Fibroblast of lung (primary cell): ENCODE measurements around the gene TMC1. TPM values are rescaled to one million over a fixed set of nuclear protein-coding genes. Genes with fewer than 3 reads are reported as not detected.

Experiments used
- DNase-seq, 2 donors: peaks; one replicate each; pipeline versions ENCODE4 v3.0.0 to v3.0.0-alpha.2; 2010; ENCODE audit warnings: low read depth in 2 of 2
- H2AFZ ChIP-seq: 2 replicates; pipeline ENCODE4 v1.5.1; 2012; ENCODE audit warnings: low read length, control low read depth, inconsistent platforms
- H3K27ac ChIP-seq: 2 replicates; pipeline ENCODE4 v1.5.1; 2011; ENCODE audit warnings: low read length, control low read depth; ENCODE audit not compliant: insufficient read depth
- H3K27me3 ChIP-seq: 2 replicates; pipeline ENCODE4 v1.5.1; 2011; ENCODE audit warnings: mild to moderate bottlenecking, low read length; ENCODE audit not compliant: control insufficient read depth, insufficient read depth
- H3K36me3 ChIP-seq: 2 replicates; pipeline ENCODE4 v1.5.1; 2011; ENCODE audit warnings: low read length; ENCODE audit not compliant: control insufficient read depth, insufficient read depth
- H3K4me1 ChIP-seq: 2 replicates; pipeline ENCODE4 v1.5.1; 2011; ENCODE audit warnings: low read length; ENCODE audit not compliant: control insufficient read depth, insufficient read depth; ENCODE audit errors: extremely low read depth
- H3K4me2 ChIP-seq: 2 replicates; pipeline ENCODE4 v1.5.1; 2011; ENCODE audit warnings: low read length, control low read depth; ENCODE audit not compliant: insufficient read depth; ENCODE audit errors: extremely low read depth
- H3K4me3 ChIP-seq, 4 experiments: fragments of 200-600 bp in 1 of 4; sonication (generic) in 1 of 4; replicated peaks in 1 of 4; 2 replicates each; pipeline ENCODE4 v1.5.1; 2011 to 2016; ENCODE audit warnings: low read length in 4 of 4, low read depth in 3 of 4, mild to moderate bottlenecking in 3 of 4, control low read depth in 2 of 4, inconsistent platforms in 1 of 4, mixed read lengths in 1 of 4; ENCODE audit not compliant: insufficient read depth in 1 of 4; ENCODE audit errors: control extremely low read depth in 1 of 4
- H3K79me2 ChIP-seq: 2 replicates; pipeline ENCODE4 v1.5.1; 2012; ENCODE audit warnings: mild to moderate bottlenecking, low read length, inconsistent platforms; ENCODE audit not compliant: control insufficient read depth, insufficient read depth
- H3K9ac ChIP-seq: 2 replicates; pipeline ENCODE4 v1.5.1; 2011; ENCODE audit warnings: mild to moderate bottlenecking, low read length, control low read depth; ENCODE audit not compliant: insufficient read depth
- H3K9me3 ChIP-seq: 2 replicates; pipeline ENCODE4 v1.5.1; 2012; ENCODE audit warnings: low read depth, low read length; ENCODE audit not compliant: control insufficient read depth, insufficient read depth
- H4K20me1 ChIP-seq: 2 replicates; pipeline ENCODE4 v1.5.1; 2011; ENCODE audit warnings: low read length; ENCODE audit not compliant: control insufficient read depth, insufficient read depth; ENCODE audit errors: extremely low read depth
- EZH2 ChIP-seq: IDR thresholded peaks from 2 replicates; pipeline ENCODE4 v1.5.1; 2012; ENCODE audit warnings: low read length, control low read depth, mild to moderate bottlenecking; ENCODE audit errors: missing control alignments
- polyA plus RNA-seq, 2 donors: library from polyadenylated mRNA; depleted of rRNA in 1 of 2; stranded (reverse) in 1 of 2; unstranded in 1 of 2; fragments of >200 nt; gene quantifications; 2 replicates each; pipeline ENCODE4 v1.2.1, GENCODE V29; 2011 to 2012; ENCODE audit warnings: missing spikeins in 1 of 2
- total RNA-seq: library from RNA; depleted of rRNA; stranded (reverse); fragments of >200 nt; gene quantifications from 2 replicates; pipeline ENCODE4 v1.2.1, GENCODE V29; 2014
- TF ChIP-seq, protein P1 (sequence below), 2 donors: IDR thresholded peaks in 1 of 2; conservative IDR thresholded peaks in 1 of 2; 1 replicate in 1 of 2; 2 replicates in 1 of 2; pipeline ENCODE4 v1.5.1; 2011 to 2012; ENCODE audit warnings: low read length in 2 of 2, control low read depth in 1 of 2, inconsistent platforms in 1 of 2, low read depth in 1 of 2, mild to moderate bottlenecking in 1 of 2

The TMC1 gene
- total and polyA plus RNA-seq, 2 donors (not counting 1 experiment from before 2014, with no cell fraction given): 0.27 to 0.33 TPM

DNA sequence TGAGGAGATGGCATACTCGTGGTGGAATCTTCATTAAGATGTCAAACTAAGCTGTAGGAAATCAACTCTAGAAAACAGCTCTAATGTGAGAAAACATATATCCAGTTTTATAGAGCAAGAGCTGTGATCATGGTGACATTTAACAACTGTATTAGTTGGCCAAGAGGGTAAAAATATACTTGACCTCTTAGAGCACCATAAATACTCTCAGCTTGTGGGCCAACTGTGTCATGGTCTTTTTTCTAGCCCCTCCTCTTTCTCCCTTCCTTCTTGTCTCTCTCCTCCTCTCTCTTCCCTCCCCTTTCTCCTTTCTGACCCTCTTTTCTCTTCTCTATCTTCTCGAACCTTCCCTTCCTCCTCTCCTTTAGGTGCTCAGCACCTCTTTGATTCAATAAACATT lies 54.7 kb downstream of the TMC1 start:
- no peak for TF ChIP-seq EZH2
- TF ChIP-seq, protein P1, sequence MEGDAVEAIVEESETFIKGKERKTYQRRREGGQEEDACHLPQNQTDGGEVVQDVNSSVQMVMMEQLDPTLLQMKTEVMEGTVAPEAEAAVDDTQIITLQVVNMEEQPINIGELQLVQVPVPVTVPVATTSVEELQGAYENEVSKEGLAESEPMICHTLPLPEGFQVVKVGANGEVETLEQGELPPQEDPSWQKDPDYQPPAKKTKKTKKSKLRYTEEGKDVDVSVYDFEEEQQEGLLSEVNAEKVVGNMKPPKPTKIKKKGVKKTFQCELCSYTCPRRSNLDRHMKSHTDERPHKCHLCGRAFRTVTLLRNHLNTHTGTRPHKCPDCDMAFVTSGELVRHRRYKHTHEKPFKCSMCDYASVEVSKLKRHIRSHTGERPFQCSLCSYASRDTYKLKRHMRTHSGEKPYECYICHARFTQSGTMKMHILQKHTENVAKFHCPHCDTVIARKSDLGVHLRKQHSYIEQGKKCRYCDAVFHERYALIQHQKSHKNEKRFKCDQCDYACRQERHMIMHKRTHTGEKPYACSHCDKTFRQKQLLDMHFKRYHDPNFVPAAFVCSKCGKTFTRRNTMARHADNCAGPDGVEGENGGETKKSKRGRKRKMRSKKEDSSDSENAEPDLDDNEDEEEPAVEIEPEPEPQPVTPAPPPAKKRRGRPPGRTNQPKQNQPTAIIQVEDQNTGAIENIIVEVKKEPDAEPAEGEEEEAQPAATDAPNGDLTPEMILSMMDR (conservative IDR thresholded peaks at IDR 0.05 in 1 of 2, IDR thresholded peaks at IDR 0.05 in 1 of 2; ENCODE audit: low read depth in 1 of 2, low read length in 2 of 2): no peak
- no peak for DNase-seq
- Histone ChIP-seq H3K79me2 (no peaks in the 10 kb centered on the region), H3K27ac (no peak overlapping the region), H3K4me2 (no peak overlapping the region), H4K20me1 (no peaks in the 10 kb centered on the region), H2AFZ (no peak overlapping the region), H3K4me1 (peaks cover 18% of the 10 kb centered on the region), H3K9me3 (no peaks in the 10 kb centered on the region), H3K36me3 (no peaks in the 10 kb centered on the region), H3K27me3 (no peaks in the 10 kb centered on the region), H3K4me3 (no peak overlapping the region), H3K9ac (no peak overlapping the region)

DNA sequence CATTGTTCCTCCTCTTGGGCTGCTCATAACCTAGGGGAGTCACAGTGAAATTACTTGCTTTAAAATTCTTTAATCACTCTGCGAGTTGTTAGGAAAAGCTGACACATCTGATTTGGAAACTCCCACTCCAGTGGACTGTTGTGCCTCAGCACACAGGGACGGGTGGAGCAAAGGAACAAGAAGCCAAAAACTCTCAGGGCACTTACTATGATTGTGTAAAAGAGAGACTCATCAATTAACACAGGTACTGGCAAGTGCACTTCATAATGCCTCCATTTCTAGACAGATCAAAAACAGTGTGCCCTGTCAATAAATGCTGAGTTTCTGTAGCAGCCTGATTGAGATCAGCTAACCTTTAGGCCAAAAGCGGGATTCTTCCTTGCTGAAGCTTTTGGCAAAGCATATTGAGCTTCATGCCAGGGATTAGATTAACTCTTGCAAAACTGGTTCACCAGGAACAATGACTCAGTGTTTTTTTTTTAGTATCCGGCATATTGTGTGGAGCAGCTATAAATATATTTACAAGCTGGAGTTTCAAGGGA lies 55.9 kb downstream of the TMC1 start:
- peak overlapping the region in 1 of 4 experiments; percentile 11 for H3K4me3 ChIP-seq
- H3K36me3 ChIP-seq: no peaks in the 10 kb centered on the region
- no peaks in the 10 kb centered on the region for H3K9me3 ChIP-seq
- no peak overlapping the region for H2AFZ ChIP-seq
- peak overlapping the region; percentile 88 for H3K4me2 ChIP-seq
- no peaks in the 10 kb centered on the region for H4K20me1 ChIP-seq
- H3K27ac ChIP-seq: peak overlapping the region; percentile 56
- H3K4me1 ChIP-seq: peaks cover 21% of the 10 kb centered on the region
- no peak overlapping the region for H3K9ac ChIP-seq
- no peaks in the 10 kb centered on the region for H3K27me3 ChIP-seq
- no peaks in the 10 kb centered on the region for H3K79me2 ChIP-seq
- DNase-seq: peak; percentile 86 to 92
- TF ChIP-seq, protein P1 (conservative IDR thresholded peaks at IDR 0.05 in 1 of 2, IDR thresholded peaks at IDR 0.05 in 1 of 2; ENCODE audit: low read depth in 1 of 2, low read length in 2 of 2): no peak
- TF ChIP-seq EZH2: no peak

DNA sequence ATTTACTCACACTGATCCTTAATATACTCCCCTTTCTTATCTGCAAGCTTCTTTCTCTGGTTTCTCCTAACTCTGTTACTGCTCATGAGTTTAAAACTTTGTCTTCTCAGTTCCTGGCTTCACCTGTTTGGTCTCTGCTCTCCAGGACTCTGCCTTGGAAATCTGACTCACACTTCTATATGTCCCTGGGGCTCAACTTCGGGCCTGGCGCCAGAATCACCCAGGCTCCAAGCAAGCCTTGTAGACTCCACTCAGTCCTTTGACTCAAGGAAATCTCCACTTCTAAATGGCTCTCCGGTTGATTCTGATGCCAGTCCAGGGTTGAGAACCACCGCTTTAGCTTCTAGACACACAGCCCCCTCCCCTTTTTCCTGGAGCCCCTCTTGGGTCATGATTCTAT lies 57.8 kb downstream of the TMC1 start:
- no peaks in the 10 kb centered on the region for H3K9me3 ChIP-seq
- H4K20me1 ChIP-seq: no peaks in the 10 kb centered on the region
- no peak overlapping the region for H3K27ac ChIP-seq
- peaks cover 21% of the 10 kb centered on the region for H3K4me1 ChIP-seq
- no peaks in the 10 kb centered on the region for H3K27me3 ChIP-seq
- no peak for TF ChIP-seq EZH2
- TF ChIP-seq, protein P1 (conservative IDR thresholded peaks at IDR 0.05 in 1 of 2, IDR thresholded peaks at IDR 0.05 in 1 of 2; ENCODE audit: low read depth in 1 of 2, low read length in 2 of 2): no peak
- H3K4me3 ChIP-seq: no peak overlapping the region
- H2AFZ ChIP-seq: no peak overlapping the region
- no peak overlapping the region for H3K4me2 ChIP-seq
- no peak overlapping the region for H3K9ac ChIP-seq
- H3K79me2 ChIP-seq: no peaks in the 10 kb centered on the region
- H3K36me3 ChIP-seq: no peaks in the 10 kb centered on the region
- peak; percentile 47 to 66 for DNase-seq
